ENCODE data around the gene TMEM107. TPM values are rescaled to one million over a fixed set of nuclear protein-coding genes. Genes with fewer than 3 reads are reported as not detected.
A peak's percentile ranks its signal among the peaks of the same experiment; 100 is the strongest.

Gene TMEM107
- total RNA-seq, 1 experiment from 2014 or later: 17.2 TPM

- TF ChIP-seq, protein P1, sequence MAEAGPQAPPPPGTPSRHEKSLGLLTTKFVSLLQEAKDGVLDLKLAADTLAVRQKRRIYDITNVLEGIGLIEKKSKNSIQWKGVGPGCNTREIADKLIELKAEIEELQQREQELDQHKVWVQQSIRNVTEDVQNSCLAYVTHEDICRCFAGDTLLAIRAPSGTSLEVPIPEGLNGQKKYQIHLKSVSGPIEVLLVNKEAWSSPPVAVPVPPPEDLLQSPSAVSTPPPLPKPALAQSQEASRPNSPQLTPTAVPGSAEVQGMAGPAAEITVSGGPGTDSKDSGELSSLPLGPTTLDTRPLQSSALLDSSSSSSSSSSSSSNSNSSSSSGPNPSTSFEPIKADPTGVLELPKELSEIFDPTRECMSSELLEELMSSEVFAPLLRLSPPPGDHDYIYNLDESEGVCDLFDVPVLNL (CRISPR knock-in tag; IDR thresholded peaks at IDR 0.05; ENCODE audit: borderline replicate concordance, low read depth): peak; percentile 70; the same call in 1 of the 2 replicates
- TF ChIP-seq, protein P2, sequence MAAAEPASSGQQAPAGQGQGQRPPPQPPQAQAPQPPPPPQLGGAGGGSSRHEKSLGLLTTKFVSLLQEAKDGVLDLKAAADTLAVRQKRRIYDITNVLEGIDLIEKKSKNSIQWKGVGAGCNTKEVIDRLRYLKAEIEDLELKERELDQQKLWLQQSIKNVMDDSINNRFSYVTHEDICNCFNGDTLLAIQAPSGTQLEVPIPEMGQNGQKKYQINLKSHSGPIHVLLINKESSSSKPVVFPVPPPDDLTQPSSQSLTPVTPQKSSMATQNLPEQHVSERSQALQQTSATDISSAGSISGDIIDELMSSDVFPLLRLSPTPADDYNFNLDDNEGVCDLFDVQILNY (CRISPR knock-in tag; IDR thresholded peaks at IDR 0.05): peak; percentile 72; the same call in 1 of the 2 replicates
- TF ChIP-seq ETV6 (CRISPR knock-in tag; IDR thresholded peaks at IDR 0.05) (0 out of 2 replicates have a peak, but pooled peaks have one; percentile 21), ATF1 (CRISPR knock-in tag; IDR thresholded peaks at IDR 0.05) (0 out of 2 replicates have a peak, but pooled peaks have one; percentile 22), USF2 (CRISPR knock-in tag; IDR thresholded peaks at IDR 0.05) (no peak), ZNF219 (CRISPR knock-in tag; IDR thresholded peaks at IDR 0.05; ENCODE audit: borderline replicate concordance) (0 out of 2 replicates have a peak, but pooled peaks have one; percentile 52), GABPB1 (CRISPR knock-in tag; IDR thresholded peaks at IDR 0.05) (0 out of 2 replicates have a peak, but pooled peaks have one; percentile 12), TCF7 (CRISPR knock-in tag; IDR thresholded peaks at IDR 0.05; ENCODE audit: low read depth) (peak; percentile 80; the same call in 1 of the 2 replicates), NFYB (CRISPR knock-in tag; conservative IDR thresholded peaks at IDR 0.05; ENCODE audit: low read depth) (no peak), CBFB (CRISPR knock-in tag; IDR thresholded peaks at IDR 0.05; ENCODE audit: low read depth) (0 out of 2 replicates have a peak, but pooled peaks have one; percentile 76), JAZF1 (CRISPR knock-in tag; IDR thresholded peaks at IDR 0.05) (no peak)
- TF ChIP-seq, protein P3, sequence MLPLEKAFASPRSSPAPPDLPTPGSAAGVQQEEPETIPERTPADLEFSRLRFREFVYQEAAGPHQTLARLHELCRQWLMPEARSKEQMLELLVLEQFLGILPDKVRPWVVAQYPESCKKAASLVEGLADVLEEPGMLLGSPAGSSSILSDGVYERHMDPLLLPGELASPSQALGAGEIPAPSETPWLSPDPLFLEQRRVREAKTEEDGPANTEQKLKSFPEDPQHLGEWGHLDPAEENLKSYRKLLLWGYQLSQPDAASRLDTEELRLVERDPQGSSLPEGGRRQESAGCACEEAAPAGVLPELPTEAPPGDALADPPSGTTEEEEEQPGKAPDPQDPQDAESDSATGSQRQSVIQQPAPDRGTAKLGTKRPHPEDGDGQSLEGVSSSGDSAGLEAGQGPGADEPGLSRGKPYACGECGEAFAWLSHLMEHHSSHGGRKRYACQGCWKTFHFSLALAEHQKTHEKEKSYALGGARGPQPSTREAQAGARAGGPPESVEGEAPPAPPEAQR (CRISPR knock-in tag; IDR thresholded peaks at IDR 0.05): no peak
Measured at GRCh38 chr17:8162233-8162996, 13.8 kb downstream of the TMEM107 start, which contains the start of gene VAMP2 (continued).

DNA sequence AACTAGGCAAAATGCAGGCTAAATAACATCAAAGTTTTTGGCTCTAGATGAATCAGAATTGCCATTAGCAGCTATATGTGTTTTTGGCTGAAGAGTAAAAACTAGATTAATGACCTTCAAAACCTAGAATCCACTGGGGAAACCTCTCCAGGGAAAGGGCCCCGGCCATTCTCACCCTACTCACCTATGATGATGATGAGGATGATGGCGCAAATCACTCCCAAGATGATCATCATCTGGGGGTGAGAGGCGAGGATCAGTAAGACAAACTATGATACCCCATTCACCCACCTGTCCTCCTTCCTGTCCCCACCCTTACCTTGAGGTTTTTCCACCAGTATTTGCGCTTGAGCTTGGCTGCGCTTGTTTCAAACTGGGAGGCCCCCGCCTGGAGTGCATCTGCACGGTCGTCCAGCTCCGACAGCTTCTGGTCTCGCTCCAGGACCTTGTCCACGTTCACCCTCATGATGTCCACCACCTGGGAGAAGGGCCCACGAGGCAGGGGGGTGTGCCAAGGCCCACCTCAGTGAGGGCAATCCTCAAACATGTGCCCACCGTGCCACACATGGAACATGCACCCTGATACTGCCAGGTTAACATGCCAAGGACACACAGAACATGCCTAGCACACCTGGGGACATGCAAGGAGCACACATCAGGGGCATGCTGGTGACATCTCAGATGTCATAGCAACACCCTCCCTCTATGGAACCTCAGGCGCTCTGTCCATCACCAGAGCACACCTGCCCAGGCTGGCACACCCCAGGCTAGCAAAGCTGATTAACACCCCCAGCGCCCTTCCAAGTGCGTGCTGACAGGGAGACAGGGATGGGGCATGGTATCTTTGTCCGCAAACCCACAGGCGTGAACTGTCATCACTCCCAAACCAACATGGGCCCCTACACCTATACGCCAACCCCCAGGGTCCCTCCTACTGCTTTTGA is 14.6 kb downstream of the TMEM107 start:
- ATAC-seq: no peak
- H3K27ac Mint-ChIP-seq: peak overlapping the region; percentile 89
- peak overlapping the region; percentile 73 for H3K4me3 Mint-ChIP-seq
- DNase-seq (ENCODE audit: low spot score): no peak
- peaks cover 8% of the 10 kb centered on the region for H3K36me3 Mint-ChIP-seq
- H3K27me3 Mint-ChIP-seq (ENCODE audit: low read depth): no peaks in the 10 kb centered on the region
- peaks cover 44% of the 10 kb centered on the region for H3K4me1 Mint-ChIP-seq
- no peak for TF ChIP-seq NFATC4 (CRISPR knock-in tag; IDR thresholded peaks at IDR 0.05)
- no peak for TF ChIP-seq ZNF281 (CRISPR knock-in tag; IDR thresholded peaks at IDR 0.05)
- no peak for TF ChIP-seq SMAD3 (CRISPR knock-in tag; IDR thresholded peaks at IDR 0.05; ENCODE audit: borderline replicate concordance)
- TF ChIP-seq NR3C1 (CRISPR knock-in tag; conservative IDR thresholded peaks at IDR 0.05; ENCODE audit: low read depth): no peak
- TF ChIP-seq ZNF263 (CRISPR knock-in tag; IDR thresholded peaks at IDR 0.05; ENCODE audit: low read depth): no peak
- TF ChIP-seq, protein P4, sequence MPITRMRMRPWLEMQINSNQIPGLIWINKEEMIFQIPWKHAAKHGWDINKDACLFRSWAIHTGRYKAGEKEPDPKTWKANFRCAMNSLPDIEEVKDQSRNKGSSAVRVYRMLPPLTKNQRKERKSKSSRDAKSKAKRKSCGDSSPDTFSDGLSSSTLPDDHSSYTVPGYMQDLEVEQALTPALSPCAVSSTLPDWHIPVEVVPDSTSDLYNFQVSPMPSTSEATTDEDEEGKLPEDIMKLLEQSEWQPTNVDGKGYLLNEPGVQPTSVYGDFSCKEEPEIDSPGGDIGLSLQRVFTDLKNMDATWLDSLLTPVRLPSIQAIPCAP (CRISPR knock-in tag; IDR thresholded peaks at IDR 0.05): no peak
- TF ChIP-seq, protein P5, sequence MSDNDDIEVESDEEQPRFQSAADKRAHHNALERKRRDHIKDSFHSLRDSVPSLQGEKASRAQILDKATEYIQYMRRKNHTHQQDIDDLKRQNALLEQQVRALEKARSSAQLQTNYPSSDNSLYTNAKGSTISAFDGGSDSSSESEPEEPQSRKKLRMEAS (CRISPR knock-in tag; IDR thresholded peaks at IDR 0.05): no peak
- no peak for TF ChIP-seq ATF1 (CRISPR knock-in tag; IDR thresholded peaks at IDR 0.05)
- no peak for TF ChIP-seq KAT7 (CRISPR knock-in tag; IDR thresholded peaks at IDR 0.05; ENCODE audit: borderline replicate concordance)
- TF ChIP-seq STAT6 (CRISPR knock-in tag; conservative IDR thresholded peaks at IDR 0.05; ENCODE audit: low read depth): no peak
- POLR2A ChIA-PET: no interaction called here
- H3K9me3 Mint-ChIP-seq: no peaks in the 10 kb centered on the region
- CTCF ChIA-PET: interaction anchor here (0.6 to 1.4 kb wide), 3 partner anchors 24 to 82 kb away, joined by 3 to 4 read pairs (median 3); no protein-coding TSS in a partner anchor

Measured in WTC11 (cell line).